Lower leg skin (tissue), 3 donors: ENCODE data around the gene CACNB4.

Source experiments
- POLR2A ChIP-seq, 2 donors: fragments of 450-650 bp; IDR thresholded peaks; one replicate each; pipeline ENCODE4 v1.6.1; 2016 to 2017; ENCODE audit warnings: antibody characterized with exemption in 2 of 2, mild to moderate bottlenecking in 1 of 2, moderate library complexity in 1 of 2
- TF ChIP-seq, protein P1 (sequence below), 3 donors: fragments of 450-650 bp; IDR thresholded peaks; one replicate each; pipeline ENCODE4 v1.5.1; 2016; ENCODE audit warnings: antibody characterized with exemption in 3 of 3, mild to moderate bottlenecking in 3 of 3, moderate library complexity in 2 of 3

DNA sequence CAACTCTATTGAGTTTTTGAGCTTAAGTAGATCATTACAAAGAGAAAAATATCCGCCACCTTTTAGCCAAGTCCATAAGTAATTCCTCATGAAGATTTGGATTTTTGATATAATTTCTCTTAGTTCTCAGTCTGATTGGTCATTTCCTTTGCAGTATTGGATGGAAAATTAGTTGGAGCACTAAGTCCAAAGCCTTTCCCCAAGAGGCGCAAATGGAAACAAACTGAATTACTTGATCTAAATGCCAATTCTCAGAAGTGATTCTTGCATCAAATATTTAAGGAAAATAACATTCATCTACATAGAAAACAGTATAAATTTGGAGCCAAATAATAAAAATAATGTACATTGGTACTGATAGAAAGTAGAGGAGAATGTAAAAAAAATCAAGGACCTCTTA, 115.6 kb downstream of the CACNB4 start:
- TF ChIP-seq, protein P1, sequence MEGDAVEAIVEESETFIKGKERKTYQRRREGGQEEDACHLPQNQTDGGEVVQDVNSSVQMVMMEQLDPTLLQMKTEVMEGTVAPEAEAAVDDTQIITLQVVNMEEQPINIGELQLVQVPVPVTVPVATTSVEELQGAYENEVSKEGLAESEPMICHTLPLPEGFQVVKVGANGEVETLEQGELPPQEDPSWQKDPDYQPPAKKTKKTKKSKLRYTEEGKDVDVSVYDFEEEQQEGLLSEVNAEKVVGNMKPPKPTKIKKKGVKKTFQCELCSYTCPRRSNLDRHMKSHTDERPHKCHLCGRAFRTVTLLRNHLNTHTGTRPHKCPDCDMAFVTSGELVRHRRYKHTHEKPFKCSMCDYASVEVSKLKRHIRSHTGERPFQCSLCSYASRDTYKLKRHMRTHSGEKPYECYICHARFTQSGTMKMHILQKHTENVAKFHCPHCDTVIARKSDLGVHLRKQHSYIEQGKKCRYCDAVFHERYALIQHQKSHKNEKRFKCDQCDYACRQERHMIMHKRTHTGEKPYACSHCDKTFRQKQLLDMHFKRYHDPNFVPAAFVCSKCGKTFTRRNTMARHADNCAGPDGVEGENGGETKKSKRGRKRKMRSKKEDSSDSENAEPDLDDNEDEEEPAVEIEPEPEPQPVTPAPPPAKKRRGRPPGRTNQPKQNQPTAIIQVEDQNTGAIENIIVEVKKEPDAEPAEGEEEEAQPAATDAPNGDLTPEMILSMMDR (IDR thresholded peaks at IDR 0.05), result no peak
- TF ChIP-seq POLR2A (IDR thresholded peaks at IDR 0.05), result no peak
